ENCODE results near the gene PCDHA1. TPM values are rescaled to one million over a fixed set of nuclear protein-coding genes. Genes with fewer than 3 reads are reported as not detected.

Gene PCDHA1
- total and polyA plus RNA-seq, 10 donors = 0.05 TPM; not detected in 9

- Histone ChIP-seq H3K27me3 (replicated peaks in 1 of 7) (peaks cover 0 to 67% (median 3%) of the 10 kb centered on the region in 7 donors), H3K36me3 (no peaks in the 10 kb centered on the region), H3K4me3 (no peak overlapping the region), H3K4me1 (no peaks in the 10 kb centered on the region), H3K9me3 (peaks cover 0 to 56% (median 27%) of the 10 kb centered on the region in 8 donors), H3K27ac (no peak overlapping the region)
- intact Hi-C loops (cut with DNase I; ENCODE audit: low total_unique reads) = no loop called here
- no peak for TF ChIP-seq POLR2A (IDR thresholded peaks at IDR 0.05)
- TF ChIP-seq, protein P1, sequence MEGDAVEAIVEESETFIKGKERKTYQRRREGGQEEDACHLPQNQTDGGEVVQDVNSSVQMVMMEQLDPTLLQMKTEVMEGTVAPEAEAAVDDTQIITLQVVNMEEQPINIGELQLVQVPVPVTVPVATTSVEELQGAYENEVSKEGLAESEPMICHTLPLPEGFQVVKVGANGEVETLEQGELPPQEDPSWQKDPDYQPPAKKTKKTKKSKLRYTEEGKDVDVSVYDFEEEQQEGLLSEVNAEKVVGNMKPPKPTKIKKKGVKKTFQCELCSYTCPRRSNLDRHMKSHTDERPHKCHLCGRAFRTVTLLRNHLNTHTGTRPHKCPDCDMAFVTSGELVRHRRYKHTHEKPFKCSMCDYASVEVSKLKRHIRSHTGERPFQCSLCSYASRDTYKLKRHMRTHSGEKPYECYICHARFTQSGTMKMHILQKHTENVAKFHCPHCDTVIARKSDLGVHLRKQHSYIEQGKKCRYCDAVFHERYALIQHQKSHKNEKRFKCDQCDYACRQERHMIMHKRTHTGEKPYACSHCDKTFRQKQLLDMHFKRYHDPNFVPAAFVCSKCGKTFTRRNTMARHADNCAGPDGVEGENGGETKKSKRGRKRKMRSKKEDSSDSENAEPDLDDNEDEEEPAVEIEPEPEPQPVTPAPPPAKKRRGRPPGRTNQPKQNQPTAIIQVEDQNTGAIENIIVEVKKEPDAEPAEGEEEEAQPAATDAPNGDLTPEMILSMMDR (IDR thresholded peaks at IDR 0.05 in 8 of 11, conservative IDR thresholded peaks at IDR 0.05 in 3 of 11) = no peak
- no peak for TF ChIP-seq POLR2AphosphoS5 (IDR thresholded peaks at IDR 0.05)
- 42 to 59% (median 52%) methylated on average over 46 to 79 of the region's 79 CpGs for WGBS, 5 donors
- DNase-seq = peak; percentile 61
These were observed 98.2 kb downstream of the PCDHA1 start for GRCh38 chr5:140883927-140884697.

GRCh38 chr5:140916325-140916724 is 130.4 kb downstream of the PCDHA1 start:
- no peak overlapping the region for H3K4me3 ChIP-seq
- no peaks in the 10 kb centered on the region for H3K36me3 ChIP-seq
- WGBS, 5 donors = 64 to 100% (median 87%) methylated on average over 1 of the region's 1 CpG
- H3K27ac ChIP-seq = no peak overlapping the region
- no peaks in the 10 kb centered on the region for H3K4me1 ChIP-seq
- H3K9me3 ChIP-seq = peaks cover 0 to 55% (median 27%) of the 10 kb centered on the region in 8 donors
- intact Hi-C loops (cut with DNase I; ENCODE audit: low total_unique reads) = no loop called here
- TF ChIP-seq POLR2A (IDR thresholded peaks at IDR 0.05) (no peak), POLR2AphosphoS5 (IDR thresholded peaks at IDR 0.05) (no peak)
- TF ChIP-seq, protein P1 (IDR thresholded peaks at IDR 0.05 in 8 of 11, conservative IDR thresholded peaks at IDR 0.05 in 3 of 11) = no peak
- H3K27me3 ChIP-seq (replicated peaks in 1 of 7) = peaks cover 0 to 16% (median 0%) of the 10 kb centered on the region in 7 donors
- DNase-seq = no peak

DNA sequence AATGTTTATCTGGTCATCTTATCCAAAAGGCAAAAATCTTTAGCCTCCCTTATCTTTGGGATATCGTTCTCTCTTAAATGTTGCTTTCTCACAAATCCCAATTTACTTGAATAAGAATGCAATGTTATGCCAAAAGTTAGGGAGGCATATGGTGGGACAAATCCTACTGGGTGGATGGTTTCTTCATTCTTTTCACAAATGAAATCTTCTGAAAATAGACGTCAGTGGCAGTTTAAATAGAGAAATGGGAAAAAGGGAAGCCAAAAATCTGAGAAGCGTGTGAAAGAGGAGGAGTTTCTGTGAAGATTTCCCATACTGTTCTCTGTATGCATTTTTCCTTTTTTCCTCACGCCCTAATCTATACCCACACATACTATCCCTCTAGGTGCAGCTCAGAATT is 137.7 kb downstream of the PCDHA1 start:
- DNase-seq = no peak
- intact Hi-C loops (cut with DNase I; ENCODE audit: low total_unique reads) = no loop called here
- H3K27ac ChIP-seq = no peak overlapping the region
- no peak overlapping the region for H3K4me3 ChIP-seq
- H3K9me3 ChIP-seq = peaks cover 0 to 27% (median 0%) of the 10 kb centered on the region in 8 donors
- H3K36me3 ChIP-seq = no peaks in the 10 kb centered on the region
- TF ChIP-seq, protein P1 (IDR thresholded peaks at IDR 0.05 in 8 of 11, conservative IDR thresholded peaks at IDR 0.05 in 3 of 11) = no peak
- TF ChIP-seq POLR2A (IDR thresholded peaks at IDR 0.05) = no peak
- no peak for TF ChIP-seq POLR2AphosphoS5 (IDR thresholded peaks at IDR 0.05)
- peaks cover 4 to 19% (median 11%) of the 10 kb centered on the region in 6 donors for H3K4me1 ChIP-seq
- WGBS, 5 donors = 56 to 63% (median 61%) methylated on average over 4 of the region's 4 CpGs
- H3K27me3 ChIP-seq (replicated peaks in 1 of 7) = peaks cover 0 to 80% (median 26%) of the 10 kb centered on the region in 7 donors

- Histone ChIP-seq H3K9me3 (peaks cover 0 to 28% (median 0%) of the 10 kb centered on the region in 8 donors), H3K27ac (peak within 1 kb of the TSS in 5 of 8 donors; percentile 2 to 57 (median 27)), H3K27me3 (replicated peaks in 1 of 7) (peaks cover 0 to 85% (median 27%) of the 10 kb centered on the region in 7 donors), H3K4me3 (peak within 1 kb of the TSS; percentile 25 to 70 (median 38)), H3K4me1 (peaks cover 4 to 19% (median 11%) of the 10 kb centered on the region in 6 donors), H3K36me3 (no peaks in the 10 kb centered on the region)
- 4 to 15% (median 9%) methylated on average over 13 to 41 of the region's 41 CpGs for WGBS, 5 donors
- DNase-seq = no peak
- TF ChIP-seq POLR2AphosphoS5 (IDR thresholded peaks at IDR 0.05) = no peak
- intact Hi-C loops (cut with DNase I; ENCODE audit: low total_unique reads) = loop anchor here (2.0 kb wide), 1 partner anchor 111 kb away; no protein-coding TSS in a partner anchor
These were observed 140.0 kb downstream of the PCDHA1 start, which contains the start of gene PCDHAC1 for GRCh38 chr5:140925806-140926442. TSS of gene PCDHAC1 (plus strand) at chr5:140926299. CDS start at chr5:140926893, 594 bp downstream.

Data from spleen (tissue), 11 donors.